HepG2 (cell line): ENCODE measurements around the gene ACTR1A. TPM values are rescaled to one million over a fixed set of nuclear protein-coding genes. Genes with fewer than 3 reads are reported as not detected.

Experiments
- GABPA ChIP-seq, 2 experiments: IDR thresholded peaks; 2 replicates each; pipeline ENCODE4 v1.6.1; 2011 to 2016; ENCODE audit warnings: low read depth in 2 of 2, low read length in 1 of 2, missing biosample characterization in 1 of 2, missing genetic modification characterization in 1 of 2
- PTBP1 ChIP-seq: fragments of 200-400 bp; formaldehyde crosslinking; IDR thresholded peaks from 2 replicates; pipeline ENCODE4 v1.6.1; 2018; ENCODE audit warnings: low read length, low read depth; ENCODE audit not compliant: poor library complexity, severe bottlenecking
- SP5 ChIP-seq: IDR thresholded peaks from 2 replicates; pipeline ENCODE4 v1.6.1; 2016; ENCODE audit warnings: low read depth, borderline replicate concordance
- TCF7 ChIP-seq: sonication (generic); IDR thresholded peaks from 2 replicates; pipeline ENCODE4 v1.6.1; 2016; ENCODE audit warnings: antibody characterized with exemption, low read depth
- ZBTB7A ChIP-seq: sonication (generic); formaldehyde crosslinking; IDR thresholded peaks from 2 replicates; pipeline ENCODE4 v1.8.0; 2022; ENCODE audit warnings: mild to moderate bottlenecking, missing genetic modification reagents
- ZC3H13 ChIP-seq: sonication (generic); formaldehyde crosslinking; IDR thresholded peaks from 2 replicates; pipeline ENCODE4 v1.8.1; 2023; ENCODE audit warnings: mild to moderate bottlenecking, missing genetic modification reagents, moderate library complexity
- ZMAT3 ChIP-seq: sonication (generic); formaldehyde crosslinking; conservative IDR thresholded peaks from 2 replicates; pipeline ENCODE4 v1.7.0; 2021; ENCODE audit warnings: missing genetic modification reagents
- ZNF263 ChIP-seq: sonication (generic); formaldehyde crosslinking; IDR thresholded peaks from 2 replicates; pipeline ENCODE4 v1.4.0; 2020; ENCODE audit warnings: missing genetic modification reagents
- ZNF839 ChIP-seq: sonication (generic); formaldehyde crosslinking; IDR thresholded peaks from 2 replicates; pipeline ENCODE4 v1.4.0; 2020; ENCODE audit warnings: missing genetic modification reagents, mild to moderate bottlenecking, borderline replicate concordance
- polyA plus RNA-seq, 8 experiments: library from polyadenylated mRNA; depleted of rRNA in 3 of 8; stranded (reverse) in 7 of 8; unstranded in 1 of 8; fragments of >200 nt; fragmentation: Illumina TruSeq in 4 of 8; extraction: Trizol in 4 of 8; gene quantifications; 2 replicates each; pipeline versions ENCODE4 v1.2.1 to v1.2.3, GENCODE V29; 2011 to 2016; ENCODE audit warnings: low read depth in 4 of 8, missing spikeins in 1 of 8, mixed read lengths in 1 of 8; ENCODE audit not compliant: insufficient read depth in 1 of 8
- total RNA-seq, 5 experiments: library from RNA; depleted of rRNA; stranded (reverse); fragments of >200 nt; fragmentation: Illumina TruSeq; extraction: Trizol; gene quantifications; 2 replicates each; pipeline ENCODE4 v1.2.3, GENCODE V29; 2016; ENCODE audit warnings: low read depth in 1 of 5
- TF ChIP-seq, protein P1 (sequence below): sonication (generic); formaldehyde crosslinking; IDR thresholded peaks from 2 replicates; pipeline ENCODE4 v1.4.0; 2020; ENCODE audit warnings: missing genetic modification reagents, borderline replicate concordance
- TF ChIP-seq, protein P2 (sequence below): sonication (generic); formaldehyde crosslinking; IDR thresholded peaks from 2 replicates; pipeline ENCODE4 v1.4.0; 2020; ENCODE audit warnings: missing genetic modification reagents, mild to moderate bottlenecking, borderline replicate concordance
- TF ChIP-seq, protein P3 (sequence below): sonication (generic); formaldehyde crosslinking; IDR thresholded peaks from 2 replicates; pipeline ENCODE4 v1.5.0; 2020; ENCODE audit warnings: missing genetic modification reagents
- TF ChIP-seq, protein P4 (sequence below): sonication (generic); formaldehyde crosslinking; IDR thresholded peaks from 2 replicates; pipeline ENCODE4 v1.4.0; 2020; ENCODE audit warnings: missing genetic modification reagents

ACTR1A gene
- total and polyA plus RNA-seq, 2 of the 13 experiments (the other 11 are each of a cell fraction or from before 2014, with no cell fraction given) = 59.6 to 62.8 TPM

DNA sequence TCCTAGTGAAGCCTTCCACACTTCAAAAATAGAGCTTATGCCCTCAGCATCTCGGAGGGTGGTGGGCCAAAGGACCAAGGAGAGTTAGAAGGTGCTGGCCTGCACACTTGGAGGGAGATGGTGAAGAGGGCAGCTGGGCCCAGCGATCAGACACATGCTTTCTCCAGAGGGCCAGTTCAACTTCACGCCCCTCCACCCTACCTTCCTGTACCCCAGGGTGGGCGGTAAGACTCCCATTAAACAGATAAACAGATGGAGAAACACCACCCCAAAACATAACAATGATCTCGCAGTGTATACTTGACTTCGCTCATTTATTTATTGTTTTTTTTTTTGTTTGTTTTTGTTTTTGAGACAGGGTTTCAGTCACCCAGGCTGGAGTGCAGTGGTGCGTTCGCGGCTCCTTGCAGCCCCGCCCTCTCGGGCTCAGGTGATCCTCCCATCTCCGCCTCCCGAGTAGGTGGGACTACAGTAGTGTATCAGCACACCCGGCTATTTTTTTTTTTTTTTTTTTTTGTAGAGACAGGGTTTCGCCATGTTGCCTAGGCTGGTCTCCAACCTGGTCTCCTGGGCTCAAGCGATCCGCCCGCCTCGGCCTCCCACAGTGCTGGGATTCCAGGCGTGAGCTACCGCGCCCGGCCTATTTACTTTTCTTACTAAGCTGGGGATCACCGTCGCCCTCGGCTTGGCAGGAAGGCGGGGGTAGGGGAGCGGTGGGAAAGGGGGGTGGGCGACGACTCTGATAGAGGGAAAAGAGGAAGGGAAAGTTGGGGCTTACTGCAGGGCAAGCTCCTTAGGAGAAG, 53.0 kb downstream of the ACTR1A start (continued):
- TF ChIP-seq SP5 (peak; percentile 41; the same call in 1 of the 2 replicates), TCF7 (no peak), PTBP1 (no peak), ZNF839 (no peak), ZBTB7A (CRISPR knock-in tag) (peak; percentile 32; the same call in 1 of the 2 replicates), ZC3H13 (CRISPR knock-in tag) (0 out of 2 replicates have a peak, but pooled peaks have one; percentile 4), ZNF263 (CRISPR knock-in tag) (no peak), GABPA (IDR thresholded peaks at IDR 0.05; ENCODE audit: low read depth, low read length) (no peak), GABPA (CRISPR knock-in tag; IDR thresholded peaks at IDR 0.05; ENCODE audit: low read depth) (peak; percentile 15; the same call in 1 of the 2 replicates), ZMAT3 (CRISPR knock-in tag) (0 out of 2 replicates have a peak, but pooled peaks have one; percentile 73)
- TF ChIP-seq, protein P1, sequence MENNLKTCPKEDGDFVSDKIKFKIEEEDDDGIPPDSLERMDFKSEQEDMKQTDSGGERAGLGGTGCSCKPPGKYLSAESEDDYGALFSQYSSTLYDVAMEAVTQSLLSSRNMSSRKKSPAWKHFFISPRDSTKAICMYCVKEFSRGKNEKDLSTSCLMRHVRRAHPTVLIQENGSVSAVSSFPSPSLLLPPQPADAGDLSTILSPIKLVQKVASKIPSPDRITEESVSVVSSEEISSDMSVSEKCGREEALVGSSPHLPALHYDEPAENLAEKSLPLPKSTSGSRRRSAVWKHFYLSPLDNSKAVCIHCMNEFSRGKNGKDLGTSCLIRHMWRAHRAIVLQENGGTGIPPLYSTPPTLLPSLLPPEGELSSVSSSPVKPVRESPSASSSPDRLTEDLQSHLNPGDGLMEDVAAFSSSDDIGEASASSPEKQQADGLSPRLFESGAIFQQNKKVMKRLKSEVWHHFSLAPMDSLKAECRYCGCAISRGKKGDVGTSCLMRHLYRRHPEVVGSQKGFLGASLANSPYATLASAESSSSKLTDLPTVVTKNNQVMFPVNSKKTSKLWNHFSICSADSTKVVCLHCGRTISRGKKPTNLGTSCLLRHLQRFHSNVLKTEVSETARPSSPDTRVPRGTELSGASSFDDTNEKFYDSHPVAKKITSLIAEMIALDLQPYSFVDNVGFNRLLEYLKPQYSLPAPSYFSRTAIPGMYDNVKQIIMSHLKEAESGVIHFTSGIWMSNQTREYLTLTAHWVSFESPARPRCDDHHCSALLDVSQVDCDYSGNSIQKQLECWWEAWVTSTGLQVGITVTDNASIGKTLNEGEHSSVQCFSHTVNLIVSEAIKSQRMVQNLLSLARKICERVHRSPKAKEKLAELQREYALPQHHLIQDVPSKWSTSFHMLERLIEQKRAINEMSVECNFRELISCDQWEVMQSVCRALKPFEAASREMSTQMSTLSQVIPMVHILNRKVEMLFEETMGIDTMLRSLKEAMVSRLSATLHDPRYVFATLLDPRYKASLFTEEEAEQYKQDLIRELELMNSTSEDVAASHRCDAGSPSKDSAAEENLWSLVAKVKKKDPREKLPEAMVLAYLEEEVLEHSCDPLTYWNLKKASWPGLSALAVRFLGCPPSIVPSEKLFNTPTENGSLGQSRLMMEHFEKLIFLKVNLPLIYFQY (CRISPR knock-in tag) = no peak
- TF ChIP-seq, protein P2, sequence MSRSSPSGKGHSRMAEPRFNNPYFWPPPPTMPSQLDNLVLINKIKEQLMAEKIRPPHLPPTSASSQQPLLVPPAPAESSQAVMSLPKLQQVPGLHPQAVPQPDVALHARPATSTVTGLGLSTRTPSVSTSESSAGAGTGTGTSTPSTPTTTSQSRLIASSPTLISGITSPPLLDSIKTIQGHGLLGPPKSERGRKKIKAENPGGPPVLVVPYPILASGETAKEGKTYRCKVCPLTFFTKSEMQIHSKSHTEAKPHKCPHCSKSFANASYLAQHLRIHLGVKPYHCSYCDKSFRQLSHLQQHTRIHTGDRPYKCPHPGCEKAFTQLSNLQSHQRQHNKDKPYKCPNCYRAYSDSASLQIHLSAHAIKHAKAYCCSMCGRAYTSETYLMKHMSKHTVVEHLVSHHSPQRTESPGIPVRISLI = peak; percentile 93
- TF ChIP-seq, protein P3, sequence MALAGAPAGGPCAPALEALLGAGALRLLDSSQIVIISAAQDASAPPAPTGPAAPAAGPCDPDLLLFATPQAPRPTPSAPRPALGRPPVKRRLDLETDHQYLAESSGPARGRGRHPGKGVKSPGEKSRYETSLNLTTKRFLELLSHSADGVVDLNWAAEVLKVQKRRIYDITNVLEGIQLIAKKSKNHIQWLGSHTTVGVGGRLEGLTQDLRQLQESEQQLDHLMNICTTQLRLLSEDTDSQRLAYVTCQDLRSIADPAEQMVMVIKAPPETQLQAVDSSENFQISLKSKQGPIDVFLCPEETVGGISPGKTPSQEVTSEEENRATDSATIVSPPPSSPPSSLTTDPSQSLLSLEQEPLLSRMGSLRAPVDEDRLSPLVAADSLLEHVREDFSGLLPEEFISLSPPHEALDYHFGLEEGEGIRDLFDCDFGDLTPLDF = 0 out of 2 replicates have a peak, but pooled peaks have one; percentile 33
- TF ChIP-seq, protein P4, sequence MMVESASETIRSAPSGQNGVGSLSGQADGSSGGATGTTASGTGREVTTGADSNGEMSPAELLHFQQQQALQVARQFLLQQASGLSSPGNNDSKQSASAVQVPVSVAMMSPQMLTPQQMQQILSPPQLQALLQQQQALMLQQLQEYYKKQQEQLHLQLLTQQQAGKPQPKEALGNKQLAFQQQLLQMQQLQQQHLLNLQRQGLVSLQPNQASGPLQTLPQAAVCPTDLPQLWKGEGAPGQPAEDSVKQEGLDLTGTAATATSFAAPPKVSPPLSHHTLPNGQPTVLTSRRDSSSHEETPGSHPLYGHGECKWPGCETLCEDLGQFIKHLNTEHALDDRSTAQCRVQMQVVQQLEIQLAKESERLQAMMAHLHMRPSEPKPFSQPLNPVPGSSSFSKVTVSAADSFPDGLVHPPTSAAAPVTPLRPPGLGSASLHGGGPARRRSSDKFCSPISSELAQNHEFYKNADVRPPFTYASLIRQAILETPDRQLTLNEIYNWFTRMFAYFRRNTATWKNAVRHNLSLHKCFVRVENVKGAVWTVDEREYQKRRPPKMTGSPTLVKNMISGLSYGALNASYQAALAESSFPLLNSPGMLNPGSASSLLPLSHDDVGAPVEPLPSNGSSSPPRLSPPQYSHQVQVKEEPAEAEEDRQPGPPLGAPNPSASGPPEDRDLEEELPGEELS = peak; percentile 22; the same call in 1 of the 2 replicates
